ENCODE data around the gene NEURL1. TPM values are rescaled to one million over a fixed set of nuclear protein-coding genes. Genes with fewer than 3 reads are reported as not detected.
"Not testable (repeated sequence)": the region's sequence is repeated elsewhere in the genome, so short reads cannot be mapped to it uniquely, and the experiment has no call there.

Gene NEURL1
- total RNA-seq, 1 experiment from 2014 or later, result 4.1 TPM

DNA sequence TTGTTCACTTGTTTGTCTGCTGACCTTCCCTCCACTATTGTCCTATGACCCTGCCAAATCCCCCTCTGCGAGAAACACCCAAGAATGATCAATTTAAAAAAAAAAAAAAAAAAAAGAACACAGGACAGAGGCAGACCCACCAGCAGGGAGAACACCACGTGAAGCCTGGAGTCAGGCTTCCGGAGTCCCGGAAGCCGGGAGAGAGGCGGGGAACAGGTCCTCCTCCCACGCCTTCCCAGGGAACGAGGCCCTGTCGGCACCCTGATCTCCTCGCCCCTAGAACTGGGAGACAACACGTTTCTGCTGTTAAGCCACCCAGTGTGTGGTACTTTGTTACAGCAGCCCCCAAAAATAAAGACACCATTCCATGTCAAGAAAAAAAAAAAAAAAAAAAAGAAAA, 114.6 kb downstream of the NEURL1 start:
- not testable (repeated sequence) for H3K36me3 ChIP-seq; DNase-seq; H3K27me3 ChIP-seq; H3K27ac ChIP-seq; H3K4me3 ChIP-seq; H3K9me3 ChIP-seq (replicated peaks); H3K4me1 ChIP-seq

DNA sequence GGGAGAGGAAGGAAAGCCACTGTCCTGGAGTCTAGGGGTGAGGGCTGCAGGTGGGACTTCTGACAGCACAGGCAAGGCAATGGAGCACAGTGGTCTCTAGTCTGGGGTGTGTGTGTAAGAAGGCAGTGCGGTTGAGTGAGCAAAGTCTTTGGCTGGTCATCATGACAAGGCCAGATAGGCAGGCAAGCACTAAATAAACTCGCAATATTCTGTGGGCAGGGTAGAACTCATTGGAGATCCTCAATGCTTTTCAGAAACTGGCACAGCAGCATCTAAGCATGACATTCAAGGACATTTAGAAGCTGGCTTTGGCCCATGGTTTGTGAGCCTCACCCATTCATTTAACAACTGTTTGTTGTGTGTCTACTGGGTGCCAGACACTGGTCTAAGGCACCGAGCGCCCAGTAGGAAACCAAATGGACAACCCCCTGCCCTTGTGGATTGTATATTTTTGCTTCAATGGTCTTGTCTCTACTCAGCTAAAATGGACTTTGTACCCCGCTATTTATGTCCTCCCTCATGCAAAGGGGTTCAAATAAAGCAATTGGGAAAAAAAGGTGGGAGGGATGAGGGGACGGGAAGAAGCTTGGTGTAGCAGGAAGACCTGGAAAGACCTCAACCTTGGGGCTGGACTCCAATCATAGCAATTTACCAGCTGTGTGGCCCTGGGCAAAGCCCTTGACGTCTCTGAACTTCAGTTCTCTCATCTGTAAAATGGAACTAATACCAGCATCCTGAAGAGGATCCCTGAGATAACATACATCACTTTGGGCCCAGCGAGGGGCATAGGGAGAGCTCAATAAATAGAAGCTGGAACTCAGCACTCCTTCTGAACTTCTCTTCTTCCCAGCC, 116.0 kb downstream of the NEURL1 start:
- Histone ChIP-seq H3K4me3 (no peak overlapping the region), H3K36me3 (no peaks in the 10 kb centered on the region), H3K4me1 (peaks cover 21% of the 10 kb centered on the region), H3K27me3 (no peaks in the 10 kb centered on the region), H3K9me3 (replicated peaks) (no peaks in the 10 kb centered on the region), H3K27ac (no peak overlapping the region)
- no peak for DNase-seq

DNA sequence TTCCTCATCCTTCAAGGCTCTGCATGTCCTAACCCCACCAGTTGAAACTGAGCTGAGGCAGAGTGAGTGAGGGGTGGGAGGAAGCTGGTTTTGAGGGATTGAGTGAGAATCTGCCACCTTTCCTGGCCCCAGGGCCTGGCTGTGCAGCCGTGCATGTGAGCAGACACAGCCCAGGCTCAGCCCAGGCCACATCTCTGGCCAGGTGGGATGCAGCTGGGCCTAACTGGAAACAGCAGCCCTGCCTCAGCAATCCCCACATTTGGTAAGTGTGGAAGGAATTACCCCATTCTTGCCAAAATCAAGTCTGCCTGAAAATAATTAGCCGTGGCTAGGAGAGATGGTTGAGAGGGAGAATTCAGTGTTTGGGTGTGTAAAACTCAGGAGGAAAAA, 116.6 kb downstream of the NEURL1 start:
- H3K27ac ChIP-seq, result no peak overlapping the region
- no peaks in the 10 kb centered on the region for H3K36me3 ChIP-seq
- H3K9me3 ChIP-seq (replicated peaks), result no peaks in the 10 kb centered on the region

DNA sequence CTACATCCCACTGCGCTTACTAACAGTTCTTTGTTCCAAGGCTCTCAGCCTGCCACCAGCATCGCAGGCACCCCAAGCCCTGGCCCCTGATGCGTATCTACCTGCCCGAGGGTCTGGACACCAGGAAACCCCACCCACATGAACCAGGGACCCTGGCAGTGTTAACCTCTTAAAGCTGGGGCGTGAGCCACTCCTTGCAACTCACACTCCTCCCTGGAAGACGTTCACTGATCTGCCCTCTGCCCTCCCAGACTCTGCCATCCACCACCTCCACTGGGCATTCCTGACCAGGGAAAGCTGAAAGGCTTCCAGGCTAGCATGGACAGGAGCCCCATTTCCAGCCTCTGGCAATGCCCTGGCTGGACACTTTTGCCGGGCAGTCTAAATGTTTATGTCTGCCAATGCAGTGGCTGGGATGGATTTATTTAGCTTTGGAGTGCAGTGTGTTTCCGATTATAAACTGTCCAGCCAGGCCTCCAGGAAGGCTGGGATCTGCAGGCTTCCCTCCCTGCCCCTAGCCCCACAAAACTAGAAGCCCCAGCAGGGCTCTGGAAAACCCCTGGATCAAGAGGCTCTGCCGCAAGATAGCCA, 117.5 kb downstream of the NEURL1 start:
- no peaks in the 10 kb centered on the region for H3K36me3 ChIP-seq
- no peaks in the 10 kb centered on the region for H3K27me3 ChIP-seq
- no peaks in the 10 kb centered on the region for H3K9me3 ChIP-seq (replicated peaks)
- no peak overlapping the region for H3K27ac ChIP-seq
- H3K4me1 ChIP-seq, result peaks cover 23% of the 10 kb centered on the region
- DNase-seq, result no peak
- H3K4me3 ChIP-seq, result no peak overlapping the region

More for the DNA sequence above, 116.6 kb downstream of the NEURL1 start:
- no peak for DNase-seq
- Histone ChIP-seq H3K4me1 (peaks cover 21% of the 10 kb centered on the region), H3K27me3 (no peaks in the 10 kb centered on the region), H3K4me3 (no peak overlapping the region)

DNA sequence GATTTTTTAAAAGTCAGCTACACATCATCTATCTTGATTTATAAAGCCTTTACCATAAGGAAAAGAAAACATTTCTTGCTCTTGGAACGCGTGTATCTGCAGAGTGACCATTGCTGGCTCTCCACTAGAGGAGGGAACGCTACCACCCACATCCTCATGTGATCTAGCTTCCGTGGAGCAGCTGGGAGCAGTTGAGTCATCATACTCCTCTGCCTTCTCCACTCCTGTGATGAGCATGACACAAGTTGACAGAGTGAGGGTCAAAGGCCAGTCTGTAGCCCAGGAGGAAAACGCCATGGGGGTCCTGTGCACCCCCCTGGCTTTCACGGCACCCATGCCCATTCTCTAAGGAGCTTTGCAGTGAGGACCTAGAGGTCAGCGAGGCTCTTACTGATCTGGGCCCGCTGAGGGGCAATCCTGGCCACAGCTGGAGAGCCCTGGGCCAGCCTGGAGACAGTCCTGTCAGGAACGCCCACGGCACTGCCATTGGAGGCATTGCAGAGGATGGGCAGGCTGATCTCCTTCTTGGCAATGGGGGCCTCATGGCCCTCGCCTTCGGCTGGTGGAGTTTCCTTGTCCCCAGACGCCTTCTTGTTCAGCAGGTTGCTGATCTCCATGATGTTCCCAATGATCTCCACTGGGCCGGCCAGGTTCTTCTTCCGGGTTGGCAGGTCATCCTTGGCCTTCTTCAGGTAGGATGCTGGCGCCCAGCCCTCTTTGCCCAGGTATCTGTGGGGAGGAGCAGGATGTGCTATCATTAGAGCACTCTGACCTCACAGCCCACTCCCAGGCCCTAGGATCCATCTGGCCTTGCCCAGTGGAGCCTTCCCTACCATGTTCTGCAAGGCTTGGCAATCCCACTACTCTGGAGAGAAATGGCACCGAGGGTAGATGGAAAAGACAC, 119.2 kb downstream of the NEURL1 start:
- Histone ChIP-seq H3K27ac (peak overlapping the region; percentile 59), H3K36me3 (no peaks in the 10 kb centered on the region), H3K27me3 (no peaks in the 10 kb centered on the region), H3K9me3 (replicated peaks) (no peaks in the 10 kb centered on the region), H3K4me1 (peaks cover 23% of the 10 kb centered on the region), H3K4me3 (no peak overlapping the region)
- peak in 1 of 2 experiments; percentile 30 for DNase-seq

DNA sequence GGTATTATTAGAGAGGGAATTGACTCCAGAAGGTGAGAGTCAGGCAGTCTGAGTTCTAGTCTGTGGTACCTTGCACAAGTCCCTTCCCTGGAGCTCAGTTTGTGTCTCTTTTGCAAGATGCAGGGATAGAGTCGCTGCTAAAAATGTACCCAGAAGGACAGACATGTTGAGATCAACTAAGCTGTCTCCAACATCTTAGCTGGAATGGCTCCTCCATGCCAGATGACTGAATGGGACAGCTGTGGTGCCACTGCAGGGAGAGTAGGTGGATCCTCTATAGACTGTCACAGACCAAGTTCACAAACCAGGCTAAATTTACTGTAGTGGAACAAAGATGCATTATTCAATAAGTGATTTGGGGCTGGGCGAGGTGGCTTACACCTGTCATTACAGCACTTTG, 120.1 kb downstream of the NEURL1 start:
- Histone ChIP-seq H3K27ac (peak overlapping the region; percentile 59), H3K9me3 (replicated peaks) (no peaks in the 10 kb centered on the region), H3K27me3 (no peaks in the 10 kb centered on the region), H3K4me3 (no peak overlapping the region), H3K36me3 (no peaks in the 10 kb centered on the region), H3K4me1 (peaks cover 23% of the 10 kb centered on the region)
- peak; percentile 84 to 92 for DNase-seq

DNA sequence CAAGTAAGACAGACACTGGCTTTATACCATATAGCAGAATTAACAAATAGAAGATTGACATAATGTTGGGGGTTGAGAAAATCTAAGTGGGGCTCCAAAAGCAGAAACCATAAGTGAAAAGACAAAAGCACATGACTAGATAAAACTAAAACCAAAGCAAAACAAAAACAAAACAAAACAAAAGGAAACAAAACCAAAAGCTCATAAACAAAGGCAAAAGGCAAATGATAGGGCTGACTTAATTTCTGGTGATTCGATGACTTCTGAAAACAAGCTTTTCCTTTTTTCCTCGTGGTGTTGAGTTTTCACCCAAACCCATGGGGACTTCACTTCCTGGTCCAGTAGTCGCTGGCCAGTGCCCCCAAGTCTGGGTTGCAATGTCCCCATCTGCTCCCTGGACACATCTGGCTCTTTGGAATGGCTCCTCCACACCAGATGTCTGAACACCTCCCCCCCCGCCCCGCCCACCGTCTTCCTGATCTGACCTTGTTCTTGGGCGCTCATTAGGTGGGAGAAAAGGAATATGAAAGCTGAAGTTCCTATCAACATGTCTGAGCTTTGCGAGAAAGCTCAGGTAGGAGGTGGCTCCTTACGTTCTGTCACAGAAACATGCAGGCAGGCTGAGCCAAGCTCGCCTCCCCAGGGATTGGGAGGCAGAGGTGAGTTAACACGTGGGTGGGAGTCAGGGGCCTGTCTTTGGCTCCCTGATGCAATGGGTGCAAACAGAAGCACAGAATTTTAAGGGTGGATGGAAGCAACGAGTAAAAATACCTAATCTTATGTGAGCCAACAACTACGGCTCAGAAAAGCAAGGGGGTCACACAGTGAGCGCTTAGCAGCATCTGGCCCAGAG, 121.0 kb downstream of the NEURL1 start:
- H3K27ac ChIP-seq, result no peak overlapping the region
- no peaks in the 10 kb centered on the region for H3K36me3 ChIP-seq
- DNase-seq, result no peak
- no peak overlapping the region for H3K4me3 ChIP-seq
- H3K27me3 ChIP-seq, result no peaks in the 10 kb centered on the region
- H3K9me3 ChIP-seq (replicated peaks), result no peaks in the 10 kb centered on the region
- peaks cover 32% of the 10 kb centered on the region for H3K4me1 ChIP-seq

DNA sequence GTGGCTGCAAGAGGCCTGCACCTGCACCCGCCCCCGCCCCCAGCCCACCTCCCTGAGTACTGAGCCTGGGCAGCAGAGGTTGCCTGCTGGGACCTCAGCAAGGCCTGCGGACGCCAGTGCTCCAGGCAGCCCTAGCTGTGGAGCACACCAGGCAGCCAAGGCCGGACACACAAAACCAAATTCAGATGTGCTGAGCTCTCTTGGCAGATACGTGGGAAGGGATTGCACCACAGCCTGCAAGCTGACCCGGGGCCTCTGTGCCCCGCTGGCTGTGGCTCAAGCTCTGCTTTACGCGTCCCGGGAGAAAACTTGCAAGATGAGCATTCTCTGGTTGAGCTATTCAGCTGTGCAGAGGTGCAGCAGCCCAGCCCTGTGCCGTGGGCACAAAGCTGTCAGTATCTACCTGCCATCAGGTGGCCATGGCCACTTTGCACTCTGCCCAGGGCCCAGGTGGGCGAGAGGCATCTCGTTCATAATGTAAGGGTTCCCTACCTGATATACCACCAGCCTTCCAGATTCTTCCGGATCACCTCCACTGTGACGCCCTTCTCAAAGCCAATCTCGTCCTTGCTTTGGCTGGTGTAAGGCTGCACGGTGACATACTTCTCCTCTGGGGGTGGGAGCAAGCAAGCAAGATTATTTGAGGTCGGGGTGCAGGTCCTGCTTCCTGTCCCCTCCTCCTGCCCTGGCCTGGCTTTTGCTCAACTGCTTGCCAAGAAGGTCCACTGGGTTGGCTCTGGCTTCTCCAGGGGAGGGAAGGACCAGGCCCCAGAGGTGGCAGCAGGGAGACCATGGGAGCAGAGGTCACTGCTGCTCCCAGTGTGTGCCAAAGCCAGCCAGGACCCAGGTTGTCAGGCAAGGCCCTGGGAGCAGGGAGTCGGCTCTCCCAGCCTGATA, 123.4 kb downstream of the NEURL1 start:
- H3K4me1 ChIP-seq, result peaks cover 33% of the 10 kb centered on the region
- no peak overlapping the region for H3K4me3 ChIP-seq
- no peak overlapping the region for H3K27ac ChIP-seq
- no peaks in the 10 kb centered on the region for H3K27me3 ChIP-seq
- H3K36me3 ChIP-seq, result no peaks in the 10 kb centered on the region
- no peak for DNase-seq
- no peaks in the 10 kb centered on the region for H3K9me3 ChIP-seq (replicated peaks)

DNA sequence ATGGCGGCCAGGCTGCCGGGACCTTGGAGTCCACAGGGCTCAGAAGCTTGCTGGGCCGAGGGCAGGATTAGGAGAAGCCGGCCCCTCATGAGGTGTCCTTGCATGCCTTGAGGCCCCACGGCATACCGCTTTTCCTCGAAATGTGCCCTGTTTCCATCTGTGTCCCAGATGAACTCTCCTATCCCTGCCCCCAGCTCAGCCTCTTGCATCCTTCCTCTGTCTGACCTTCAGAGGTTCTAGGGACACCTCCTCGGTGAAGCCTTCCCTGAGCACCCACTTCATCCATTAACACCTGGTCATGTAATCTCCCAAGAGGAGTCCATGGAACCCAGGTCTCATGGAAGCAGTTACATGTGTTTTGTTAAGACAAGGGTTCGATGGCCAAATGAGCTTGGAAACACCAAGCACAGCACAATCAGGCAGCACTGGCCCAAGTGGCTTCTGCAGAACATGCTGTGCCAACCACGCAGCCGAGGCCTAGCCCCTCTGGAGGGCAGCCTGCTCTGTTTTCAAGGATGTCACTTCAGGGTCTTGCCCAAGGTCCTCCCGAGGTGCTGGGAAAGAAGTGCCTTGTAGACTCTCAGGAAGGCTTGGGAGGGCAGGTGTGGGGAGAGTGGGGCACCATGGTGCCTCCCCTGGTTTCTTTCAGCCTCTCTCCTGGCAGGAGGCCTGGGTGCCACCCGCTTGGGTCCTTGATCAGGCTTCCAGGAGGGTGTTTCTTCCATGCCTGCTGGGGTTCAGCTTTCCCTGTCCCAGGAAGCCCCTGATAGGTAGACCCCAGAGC, 124.3 kb downstream of the NEURL1 start:
- H3K27ac ChIP-seq, result no peak overlapping the region

DNA sequence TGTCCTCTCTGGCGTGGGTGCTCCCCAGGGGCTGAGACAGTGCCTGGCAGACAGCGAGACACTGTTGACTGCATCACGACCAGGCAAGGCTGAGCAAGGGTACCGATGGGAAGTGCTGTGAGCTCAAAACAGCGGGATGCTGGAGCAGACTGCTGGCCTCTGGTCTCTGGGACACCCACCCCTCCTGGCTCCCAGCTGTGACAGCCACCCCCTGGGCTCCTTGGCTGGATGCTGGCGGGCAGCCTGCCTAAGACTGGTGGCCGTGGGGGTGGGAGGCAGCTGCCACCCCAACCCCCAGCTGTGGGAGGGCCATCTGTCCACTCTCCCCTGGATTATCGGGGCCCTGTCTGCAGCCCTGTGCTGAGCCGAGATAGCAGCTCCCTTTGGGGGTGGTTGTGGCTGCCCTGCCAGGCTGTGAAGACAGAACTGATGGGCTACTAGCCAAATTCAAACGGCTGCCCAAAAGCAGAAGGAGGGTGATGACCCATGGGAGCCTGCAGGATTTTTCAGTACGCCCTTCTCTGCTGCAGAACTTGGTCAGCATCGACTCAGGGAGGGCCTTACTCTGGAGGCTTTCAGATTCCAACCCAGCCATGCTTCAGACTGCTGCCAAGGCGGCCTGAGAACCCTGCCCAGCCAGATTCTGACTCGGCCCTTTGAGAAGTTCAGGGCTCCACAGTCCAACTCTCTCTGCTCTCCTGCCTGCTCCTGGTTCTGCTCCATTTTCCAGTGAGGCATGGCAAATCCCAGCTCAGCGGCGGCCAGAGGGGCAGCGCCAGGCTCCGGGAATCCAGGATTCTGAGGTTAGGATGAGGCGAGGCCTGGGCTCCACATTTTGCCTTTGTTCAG, 125.3 kb downstream of the NEURL1 start:
- peak in 1 of 2 experiments; percentile 36 for DNase-seq
- Histone ChIP-seq H3K27ac (no peak overlapping the region), H3K9me3 (replicated peaks) (no peaks in the 10 kb centered on the region)

More for the DNA sequence above, 124.3 kb downstream of the NEURL1 start:
- H3K36me3 ChIP-seq, result no peaks in the 10 kb centered on the region
- H3K4me1 ChIP-seq, result peaks cover 27% of the 10 kb centered on the region
- no peak for DNase-seq
- no peaks in the 10 kb centered on the region for H3K27me3 ChIP-seq
- H3K4me3 ChIP-seq, result no peak overlapping the region
- H3K9me3 ChIP-seq (replicated peaks), result no peaks in the 10 kb centered on the region

DNA sequence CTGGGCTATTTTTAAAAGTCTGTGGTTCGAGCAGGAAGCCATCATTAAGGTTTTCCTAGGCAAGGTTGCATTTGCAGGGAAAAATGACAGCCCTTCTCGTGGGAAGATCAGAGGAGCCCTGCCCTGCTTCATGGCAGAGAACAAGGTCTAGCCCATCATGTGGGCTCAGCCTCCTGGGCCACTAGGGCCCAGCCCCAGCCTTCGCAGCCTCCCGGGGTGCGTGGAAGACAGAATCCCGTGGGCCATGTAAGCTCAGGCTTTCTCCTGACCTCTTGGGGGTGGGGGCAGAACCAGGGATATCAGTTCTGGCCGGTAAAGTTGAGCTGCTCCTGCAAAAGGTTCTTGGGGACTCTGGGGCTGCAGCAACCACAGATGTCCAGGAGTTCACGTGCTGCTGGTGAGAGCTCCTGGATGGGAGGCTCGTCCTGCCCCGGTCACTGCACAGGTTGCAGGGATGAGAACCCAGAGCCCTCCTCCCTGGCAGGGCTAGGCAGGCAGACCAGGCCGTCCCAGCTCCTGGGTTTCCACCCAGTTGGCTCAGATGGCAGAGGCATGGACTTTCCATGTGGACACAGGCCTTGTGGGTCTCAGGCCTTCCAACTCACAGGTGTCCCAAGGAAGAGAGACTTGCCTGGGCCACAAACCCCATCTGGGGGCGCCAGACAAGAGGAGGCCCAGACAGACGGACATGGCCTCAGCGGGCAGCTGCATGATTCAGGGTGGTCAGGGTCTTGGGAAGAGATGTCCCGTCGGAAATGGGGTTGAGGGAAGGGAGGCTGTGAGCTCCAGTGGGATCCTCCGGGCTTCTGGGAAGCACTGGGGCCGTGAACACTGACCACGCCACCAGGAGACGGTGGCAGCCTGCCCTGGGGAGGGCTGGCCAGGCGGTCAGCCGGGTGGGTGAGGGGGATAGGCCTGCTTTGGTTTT, 126.2 kb downstream of the NEURL1 start:
- no peaks in the 10 kb centered on the region for H3K9me3 ChIP-seq (replicated peaks)
- no peak overlapping the region for H3K27ac ChIP-seq
- no peaks in the 10 kb centered on the region for H3K36me3 ChIP-seq
- peaks cover 12% of the 10 kb centered on the region for H3K4me1 ChIP-seq
- no peak overlapping the region for H3K4me3 ChIP-seq
- no peaks in the 10 kb centered on the region for H3K27me3 ChIP-seq
- no peak for DNase-seq

More for the DNA sequence above, 125.3 kb downstream of the NEURL1 start:
- H3K27me3 ChIP-seq, result no peaks in the 10 kb centered on the region
- H3K4me1 ChIP-seq, result peaks cover 17% of the 10 kb centered on the region
- H3K4me3 ChIP-seq, result no peak overlapping the region
- H3K36me3 ChIP-seq, result no peaks in the 10 kb centered on the region
